Measurements from ENCODE around the gene ARSD.
"Not testable (repeated sequence)": the region's sequence is repeated elsewhere in the genome, so short reads cannot be mapped to it uniquely, and the experiment has no call there.

ARSD gene

GRCh38 chrX:2931612-2932011 is 2.5 kb upstream of the ARSD start:
- DNase-seq, result no peak

- no peak for DNase-seq
Observed at GRCh38 chrX:2931155-2931554, 2.0 kb upstream of the ARSD start.

- DNase-seq, result no peak
Observed at GRCh38 chrX:2928191-2928582, 952 bp downstream of the ARSD start.

GRCh38 chrX:2926664-2927275 is 2.4 kb downstream of the ARSD start:
- no peak for DNase-seq

GRCh38 chrX:2926255-2926654 is 2.9 kb downstream of the ARSD start:
- not testable (repeated sequence) for DNase-seq

GRCh38 chrX:2924151-2924550 is 5.0 kb downstream of the ARSD start:
- DNase-seq, result no peak

GRCh38 chrX:2921750-2922149 is 7.4 kb downstream of the ARSD start:
- no peak for DNase-seq

- DNase-seq, result no peak
Observed at GRCh38 chrX:2921193-2921592, 7.9 kb downstream of the ARSD start.

GRCh38 chrX:2917767-2918166 is 11.4 kb downstream of the ARSD start:
- DNase-seq, result no peak

GRCh38 chrX:2913118-2913517 is 16.0 kb downstream of the ARSD start:
- DNase-seq, result no peak

GRCh38 chrX:2910109-2910508 is 19.0 kb downstream of the ARSD start:
- no peak for DNase-seq

- DNase-seq, result no peak
Observed at GRCh38 chrX:2908125-2908685, 20.9 kb downstream of the ARSD start.

- DNase-seq, result no peak
Observed at GRCh38 chrX:2907295-2907694, 21.8 kb downstream of the ARSD start.

GRCh38 chrX:2903366-2903765 is 25.8 kb downstream of the ARSD start:
- no peak for DNase-seq

- DNase-seq, result no peak
Observed at GRCh38 chrX:2902841-2903240, 26.3 kb downstream of the ARSD start.

GRCh38 chrX:2901367-2902036 is 27.6 kb downstream of the ARSD start:
- DNase-seq, result no peak

GRCh38 chrX:2898846-2899512 is 30.2 kb downstream of the ARSD start:
- DNase-seq, result no peak

GRCh38 chrX:2897690-2898623 is 31.2 kb downstream of the ARSD start:
- DNase-seq, result not testable (repeated sequence)

- DNase-seq, result no peak
Observed at GRCh38 chrX:2897311-2897689, 31.8 kb downstream of the ARSD start.

GRCh38 chrX:2894885-2895292 is 34.2 kb downstream of the ARSD start:
- no peak for DNase-seq

- DNase-seq, result no peak
Observed at GRCh38 chrX:2892816-2893215, 36.3 kb downstream of the ARSD start.

- not testable (repeated sequence) for DNase-seq
Observed at GRCh38 chrX:2890536-2891460, 38.3 kb downstream of the ARSD start.
